ENCODE measurements around the gene CCDC69. TPM values are rescaled to one million over a fixed set of nuclear protein-coding genes. Genes with fewer than 3 reads are reported as not detected.

The CCDC69 gene
- total RNA-seq, 2 experiments from 2014 or later, result 87.6 to 92.7 TPM

- Mint-ChIP-seq H3K4me3 (no peak overlapping the region), H3K9me3 (ENCODE audit: insufficient read depth) (peaks cover 43% of the 10 kb centered on the region), H3K4me1 (ENCODE audit: low read depth) (peaks cover 29% of the 10 kb centered on the region), H3K27me3 (ENCODE audit: low read depth) (no peaks in the 10 kb centered on the region), H3K36me3 (ENCODE audit: low read depth) (peaks cover 90% of the 10 kb centered on the region), H3K27ac (no peak overlapping the region)
- ATAC-seq (no peak), DNase-seq (no peak)
- ChIA-PET POLR2A (interaction anchor here (0.7 kb wide), 1 partner anchor 371 kb away, joined by 3 read pairs; no protein-coding TSS in a partner anchor), CTCF (interaction anchor here (0.6 to 5.2 kb wide), 9 partner anchors 9 to 144 kb away, joined by 3 to 23 read pairs (median 3); no protein-coding TSS in a partner anchor)
Measured at GRCh38 chr5:151191661-151192060, 32.2 kb downstream of the CCDC69 start.

DNA sequence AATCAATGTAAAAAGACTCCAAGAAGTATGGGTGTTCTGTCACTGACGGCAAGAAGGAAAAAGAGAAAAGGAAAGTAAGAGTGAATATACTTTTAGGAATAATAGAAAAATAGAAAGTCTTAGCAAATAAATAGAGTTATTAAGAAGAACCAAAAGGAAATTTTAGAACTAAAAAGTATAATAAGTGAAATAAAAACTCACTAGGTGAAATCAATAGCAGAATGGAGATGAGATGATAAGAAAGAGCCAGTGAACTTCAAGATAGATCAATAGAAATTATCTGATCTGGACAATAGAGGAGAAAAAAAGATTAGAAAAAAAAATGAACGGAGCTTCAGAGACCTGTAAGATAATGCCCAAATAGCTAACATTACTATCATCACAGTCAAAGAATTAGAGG, 34.7 kb downstream of the CCDC69 start:
- POLR2A ChIA-PET, result no interaction called here
- Mint-ChIP-seq H3K27me3 (ENCODE audit: low read depth) (no peaks in the 10 kb centered on the region), H3K4me1 (ENCODE audit: low read depth) (peaks cover 10% of the 10 kb centered on the region), H3K36me3 (ENCODE audit: low read depth) (peaks cover 83% of the 10 kb centered on the region), H3K4me3 (no peak overlapping the region), H3K27ac (no peak overlapping the region), H3K9me3 (ENCODE audit: insufficient read depth) (peaks cover 43% of the 10 kb centered on the region)
- ATAC-seq (no peak), DNase-seq (no peak)
- CTCF ChIA-PET, result interaction anchor here (1.0 to 5.2 kb wide), 3 partner anchors 24 to 74 kb away, joined by 4 to 23 read pairs (median 6); no protein-coding TSS in a partner anchor

DNA sequence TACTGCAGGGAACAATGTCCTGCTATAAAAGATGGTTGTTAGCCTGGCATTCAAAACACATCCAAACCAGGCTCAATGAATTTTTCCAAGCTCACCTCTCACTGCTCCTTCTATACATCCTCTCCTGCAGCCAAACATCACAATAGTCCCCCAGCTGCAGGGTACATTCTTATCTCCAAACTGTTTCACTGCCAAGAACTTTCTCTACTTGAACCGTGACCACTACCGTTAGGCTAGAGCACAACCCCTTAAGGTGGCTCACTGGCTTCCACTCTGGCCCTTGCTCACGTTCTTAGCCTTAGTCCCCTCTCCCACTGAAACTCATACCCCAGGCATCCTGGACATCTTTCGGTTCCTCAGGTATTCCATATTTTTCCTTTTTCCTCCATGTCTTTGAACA, 37.4 kb downstream of the CCDC69 start:
- no peak for ATAC-seq
- no peaks in the 10 kb centered on the region for H3K27me3 Mint-ChIP-seq (ENCODE audit: low read depth)
- peaks cover 28% of the 10 kb centered on the region for H3K9me3 Mint-ChIP-seq (ENCODE audit: insufficient read depth)
- H3K27ac Mint-ChIP-seq, result no peak overlapping the region
- no peak for DNase-seq
- POLR2A ChIA-PET, result no interaction called here
- CTCF ChIA-PET, result no interaction called here
- peaks cover 8% of the 10 kb centered on the region for H3K4me1 Mint-ChIP-seq (ENCODE audit: low read depth)
- no peak overlapping the region for H3K4me3 Mint-ChIP-seq
- H3K36me3 Mint-ChIP-seq (ENCODE audit: low read depth), result peaks cover 72% of the 10 kb centered on the region

DNA sequence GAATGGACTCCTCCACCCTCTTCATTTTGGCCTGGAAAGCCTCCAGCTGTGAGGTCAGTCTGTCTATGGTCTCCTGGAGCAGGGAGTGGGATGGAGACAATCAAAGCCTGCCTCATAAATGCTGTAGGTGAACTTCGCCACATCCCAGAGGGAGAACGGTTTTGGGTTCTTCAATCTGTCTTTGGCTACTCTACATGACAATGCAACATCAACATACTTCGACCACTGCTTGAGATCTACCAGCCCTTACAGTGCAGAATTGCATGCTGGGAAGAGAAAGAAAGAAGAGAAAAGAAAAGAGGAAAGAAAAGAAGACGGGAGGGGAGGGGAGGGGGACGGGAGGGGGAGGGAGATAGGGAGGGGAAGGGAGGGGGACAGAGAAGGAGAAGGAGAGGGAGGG, 37.8 kb downstream of the CCDC69 start:
- H3K27me3 Mint-ChIP-seq (ENCODE audit: low read depth), result no peaks in the 10 kb centered on the region
- ATAC-seq (no peak), DNase-seq (no peak)
- no peak overlapping the region for H3K27ac Mint-ChIP-seq
- H3K36me3 Mint-ChIP-seq (ENCODE audit: low read depth), result peaks cover 69% of the 10 kb centered on the region
- no peak overlapping the region for H3K4me3 Mint-ChIP-seq
- POLR2A ChIA-PET, result no interaction called here
- H3K9me3 Mint-ChIP-seq (ENCODE audit: insufficient read depth), result peaks cover 23% of the 10 kb centered on the region
- H3K4me1 Mint-ChIP-seq (ENCODE audit: low read depth), result peaks cover 5% of the 10 kb centered on the region
- CTCF ChIA-PET, result no interaction called here

DNA sequence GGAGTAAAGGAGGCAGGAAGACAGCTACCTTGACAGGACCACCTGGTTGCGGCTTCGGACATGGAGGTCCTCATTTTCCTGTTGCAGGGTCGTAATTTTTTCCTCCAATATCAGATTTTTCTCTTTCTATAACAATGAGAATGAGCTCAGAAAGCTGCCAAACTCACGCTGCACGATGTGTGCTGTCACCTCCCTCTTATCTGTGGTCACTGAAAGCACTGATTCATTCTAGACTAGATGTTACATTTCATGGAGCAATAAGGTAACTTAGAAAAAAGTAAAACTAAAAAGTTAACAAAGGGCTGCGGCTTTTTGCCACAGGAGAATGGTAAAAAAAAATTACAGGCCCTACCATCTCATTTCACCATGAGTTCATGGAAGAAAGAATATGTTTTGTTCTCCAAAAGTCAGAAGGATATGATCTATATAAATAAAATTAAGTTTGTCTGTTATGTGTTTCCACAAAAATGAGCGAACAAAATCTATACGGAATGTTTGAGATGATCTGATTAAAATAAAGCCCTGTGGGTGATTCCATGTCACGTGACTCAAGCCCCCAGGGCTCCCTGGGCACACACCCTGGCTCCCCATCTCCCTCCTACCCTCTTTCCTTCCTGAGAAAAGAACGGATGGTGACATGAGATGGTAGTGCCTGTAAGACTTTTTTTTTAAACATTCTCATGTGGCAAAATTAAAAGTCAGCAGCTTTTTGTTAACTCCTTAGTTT, 39.4 kb downstream of the CCDC69 start:
- no peak for ATAC-seq
- Mint-ChIP-seq H3K4me3 (no peak overlapping the region), H3K9me3 (ENCODE audit: insufficient read depth) (peaks cover 9% of the 10 kb centered on the region), H3K36me3 (ENCODE audit: low read depth) (peaks cover 63% of the 10 kb centered on the region), H3K27ac (no peak overlapping the region), H3K4me1 (ENCODE audit: low read depth) (peaks cover 4% of the 10 kb centered on the region), H3K27me3 (ENCODE audit: low read depth) (no peaks in the 10 kb centered on the region)
- POLR2A ChIA-PET, result no interaction called here
- CTCF ChIA-PET, result interaction anchor here (1.0 to 2.0 kb wide), 2 partner anchors 20 to 59 kb away, joined by 4 to 7 read pairs; no protein-coding TSS in a partner anchor
- no peak for DNase-seq

DNA sequence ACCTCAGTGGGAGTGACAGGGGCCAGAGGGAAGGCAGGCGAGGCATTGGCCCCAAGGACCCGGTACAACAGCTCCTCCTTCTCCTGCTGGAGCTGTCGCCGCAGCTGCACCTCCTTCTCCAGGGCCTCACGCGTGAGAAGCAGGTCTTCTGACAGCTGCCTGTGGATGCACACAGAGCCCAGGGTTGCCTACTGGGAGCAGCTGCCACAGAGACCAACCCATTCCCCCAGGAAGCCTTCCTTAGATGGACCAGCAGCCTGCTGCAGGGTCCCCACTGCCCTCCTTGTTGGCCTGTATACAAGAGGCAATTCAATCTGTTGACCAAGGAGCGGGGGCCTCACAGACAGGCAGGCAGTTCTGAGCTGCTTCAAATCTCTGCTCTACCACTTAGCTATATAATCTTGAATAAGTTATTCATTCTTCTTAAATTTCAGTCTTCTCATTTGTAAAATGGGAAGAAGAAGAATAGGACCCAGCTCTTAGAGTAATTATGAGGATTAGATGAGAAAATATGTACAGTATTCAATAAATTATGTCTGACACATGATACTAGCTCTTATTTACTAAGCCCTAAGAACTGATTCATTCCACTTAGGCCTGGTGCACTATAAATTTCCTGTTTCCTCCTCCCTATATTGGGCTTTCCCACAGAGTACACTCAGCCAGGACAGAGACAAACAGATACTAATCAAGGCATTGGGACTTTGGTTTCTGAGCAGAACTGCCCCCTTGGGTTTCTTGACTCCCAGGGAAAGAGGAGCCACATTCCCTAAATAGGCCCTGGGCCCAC, 40.2 kb downstream of the CCDC69 start:
- DNase-seq (no peak), ATAC-seq (no peak)
- peaks cover 1% of the 10 kb centered on the region for H3K9me3 Mint-ChIP-seq (ENCODE audit: insufficient read depth)
- H3K4me3 Mint-ChIP-seq, result no peak overlapping the region
- H3K27ac Mint-ChIP-seq, result no peak overlapping the region
- no peaks in the 10 kb centered on the region for H3K27me3 Mint-ChIP-seq (ENCODE audit: low read depth)
- CTCF ChIA-PET, result interaction anchor here (1.4 to 2.0 kb wide), 2 partner anchors 19 to 58 kb away, joined by 7 read pairs; no protein-coding TSS in a partner anchor
- no peaks in the 10 kb centered on the region for H3K4me1 Mint-ChIP-seq (ENCODE audit: low read depth)
- H3K36me3 Mint-ChIP-seq (ENCODE audit: low read depth), result peaks cover 60% of the 10 kb centered on the region
- POLR2A ChIA-PET, result no interaction called here

DNA sequence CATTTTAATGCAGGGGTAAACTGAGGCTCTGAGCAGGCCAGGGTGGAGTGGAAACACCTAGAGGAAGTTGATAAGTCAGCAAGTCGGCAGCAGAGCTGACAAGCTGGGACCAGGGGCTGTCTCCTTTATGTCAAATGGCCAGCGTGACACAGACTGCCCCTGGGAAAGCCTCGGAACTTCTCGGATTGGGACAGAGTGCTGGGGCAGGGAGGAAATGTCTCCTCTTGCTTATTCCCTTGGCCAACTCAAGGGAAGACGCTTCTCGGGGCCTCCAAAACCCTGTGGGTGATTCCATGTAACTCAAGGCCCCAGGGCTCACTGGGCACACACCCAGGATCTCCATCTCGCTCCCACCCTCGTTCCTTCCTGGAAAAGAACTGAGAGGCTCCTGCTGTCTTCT, 40.9 kb downstream of the CCDC69 start:
- ATAC-seq (no peak), DNase-seq (no peak)
- H3K27ac Mint-ChIP-seq, result no peak overlapping the region
- no peaks in the 10 kb centered on the region for H3K4me1 Mint-ChIP-seq (ENCODE audit: low read depth)
- H3K9me3 Mint-ChIP-seq (ENCODE audit: insufficient read depth), result no peaks in the 10 kb centered on the region
- CTCF ChIA-PET, result interaction anchor here (1.4 to 2.0 kb wide), 2 partner anchors 18 to 57 kb away, joined by 7 read pairs; no protein-coding TSS in a partner anchor
- H3K27me3 Mint-ChIP-seq (ENCODE audit: low read depth), result no peaks in the 10 kb centered on the region
- peaks cover 62% of the 10 kb centered on the region for H3K36me3 Mint-ChIP-seq (ENCODE audit: low read depth)
- POLR2A ChIA-PET, result no interaction called here
- H3K4me3 Mint-ChIP-seq, result no peak overlapping the region

- Mint-ChIP-seq H3K4me1 (ENCODE audit: low read depth) (no peaks in the 10 kb centered on the region), H3K27ac (peak overlapping the region; percentile 26), H3K4me3 (no peak overlapping the region), H3K9me3 (ENCODE audit: insufficient read depth) (no peaks in the 10 kb centered on the region), H3K27me3 (ENCODE audit: low read depth) (no peaks in the 10 kb centered on the region), H3K36me3 (ENCODE audit: low read depth) (peaks cover 59% of the 10 kb centered on the region)
- POLR2A ChIA-PET, result no interaction called here
- CTCF ChIA-PET, result interaction anchor here (0.5 to 1.4 kb wide), 4 partner anchors 9 to 57 kb away, joined by 3 to 7 read pairs (median 4); no protein-coding TSS in a partner anchor
- DNase-seq (no peak), ATAC-seq (no peak)
Measured at GRCh38 chr5:151182524-151182900, 41.4 kb downstream of the CCDC69 start.

- Mint-ChIP-seq H3K27ac (peak overlapping the region; percentile 26), H3K4me3 (no peak overlapping the region), H3K36me3 (ENCODE audit: low read depth) (peaks cover 54% of the 10 kb centered on the region), H3K4me1 (ENCODE audit: low read depth) (no peaks in the 10 kb centered on the region), H3K27me3 (ENCODE audit: low read depth) (no peaks in the 10 kb centered on the region), H3K9me3 (ENCODE audit: insufficient read depth) (no peaks in the 10 kb centered on the region)
- DNase-seq (no peak), ATAC-seq (no peak)
- ChIA-PET POLR2A (no interaction called here), CTCF (interaction anchor here (0.5 to 1.2 kb wide), 4 partner anchors 10 to 67 kb away, joined by 3 to 6 read pairs (median 4); no protein-coding TSS in a partner anchor)
Measured at GRCh38 chr5:151181818-151182523, 41.9 kb downstream of the CCDC69 start.

DNA sequence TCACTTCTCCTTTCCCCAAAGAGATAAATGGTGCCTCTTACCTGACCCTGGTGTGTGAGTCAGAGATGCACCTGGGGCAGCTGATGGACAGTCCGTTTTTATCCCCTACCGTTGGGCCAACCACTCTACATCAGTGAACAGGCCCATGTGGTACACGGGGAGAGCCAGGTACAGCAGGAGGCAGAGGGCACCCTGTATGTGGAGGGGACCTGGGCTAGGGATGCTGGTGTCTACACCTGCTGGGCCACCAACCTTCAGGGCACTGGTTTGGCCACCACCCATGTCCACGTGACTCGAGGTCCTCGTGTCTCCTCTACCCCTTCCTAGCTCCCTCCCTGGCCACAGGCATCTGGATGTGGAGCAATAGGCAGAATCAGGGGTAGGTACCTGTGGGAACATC, 43.6 kb downstream of the CCDC69 start:
- H3K36me3 Mint-ChIP-seq (ENCODE audit: low read depth), result peaks cover 41% of the 10 kb centered on the region
- ChIA-PET CTCF (interaction anchor here (1.3 kb wide), 1 partner anchor 15 kb away, joined by 5 read pairs; no protein-coding TSS in a partner anchor), POLR2A (interaction anchor here (1.1 kb wide), 1 partner anchor 33 kb away, joined by 3 read pairs; no protein-coding TSS in a partner anchor)
- no peak overlapping the region for H3K27ac Mint-ChIP-seq
- ATAC-seq (no peak), DNase-seq (no peak)
- H3K27me3 Mint-ChIP-seq (ENCODE audit: low read depth), result no peaks in the 10 kb centered on the region
- no peaks in the 10 kb centered on the region for H3K9me3 Mint-ChIP-seq (ENCODE audit: insufficient read depth)
- H3K4me3 Mint-ChIP-seq, result no peak overlapping the region
- no peaks in the 10 kb centered on the region for H3K4me1 Mint-ChIP-seq (ENCODE audit: low read depth)

- CTCF ChIA-PET, result interaction anchor here (0.7 to 1.3 kb wide), 2 partner anchors 15 to 54 kb away, joined by 5 read pairs; no protein-coding TSS in a partner anchor
Measured at GRCh38 chr5:151179489-151179840, 44.4 kb downstream of the CCDC69 start.

More at GRCh38 chr5:151179489-151179840, 44.4 kb downstream of the CCDC69 start:
- DNase-seq (no peak), ATAC-seq (no peak)
- no peak overlapping the region for H3K27ac Mint-ChIP-seq
- POLR2A ChIA-PET, result interaction anchor here (0.5 to 1.1 kb wide), 3 partner anchors 32 to 98 kb away, joined by 3 read pairs; no protein-coding TSS in a partner anchor
- no peaks in the 10 kb centered on the region for H3K9me3 Mint-ChIP-seq (ENCODE audit: insufficient read depth)
- peaks cover 39% of the 10 kb centered on the region for H3K36me3 Mint-ChIP-seq (ENCODE audit: low read depth)
- no peaks in the 10 kb centered on the region for H3K27me3 Mint-ChIP-seq (ENCODE audit: low read depth)
- no peak overlapping the region for H3K4me3 Mint-ChIP-seq
- H3K4me1 Mint-ChIP-seq (ENCODE audit: low read depth), result no peaks in the 10 kb centered on the region

Measured in activated CD8-positive, alpha-beta T cell treated with anti-CD3 and anti-CD28 coated beads, Interleukin-2, amount 10 ng/mL, durations not matched to agents 7 days and 5 days (primary cell).